DMS153 (cell line): ENCODE data around the gene PAPSS2.

ENCODE experiments used
- DNase-seq: peaks from one replicate; lab custom pipeline; 2025; lab: John Stamatoyannopoulos, UW

Gene PAPSS2

DNA sequence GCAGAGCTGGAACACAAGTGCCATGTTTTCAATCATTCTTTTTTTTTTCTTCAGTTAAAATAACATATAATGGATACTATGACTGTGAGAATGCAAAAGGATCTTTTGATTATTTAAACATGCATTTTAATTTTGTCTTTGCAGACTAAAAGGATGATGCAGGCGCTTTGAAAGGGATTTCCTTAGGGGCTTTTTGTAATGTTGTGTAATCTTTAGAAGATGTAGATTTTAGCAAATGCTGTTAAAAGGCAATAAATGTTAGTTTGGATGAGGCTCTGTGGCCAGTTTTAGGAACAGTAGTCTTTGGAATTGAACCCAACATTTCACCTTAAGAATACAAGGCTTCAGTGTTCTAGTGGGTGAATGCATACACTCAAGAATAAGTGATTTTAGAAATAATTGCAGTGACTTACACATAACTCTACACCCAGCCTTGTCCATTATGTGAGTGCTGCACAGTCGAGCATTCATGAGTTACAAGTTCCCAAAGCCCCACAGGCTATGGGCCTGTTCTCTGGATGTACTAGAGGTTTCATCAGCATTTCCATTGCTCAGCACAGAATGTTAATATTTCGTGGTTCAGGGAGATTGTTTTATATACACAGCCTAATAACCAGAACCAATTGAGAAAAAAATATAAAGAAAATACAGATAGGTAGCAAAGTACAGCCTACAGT, 11.6 kb downstream of the PAPSS2 start:
- no peak for DNase-seq

DNA sequence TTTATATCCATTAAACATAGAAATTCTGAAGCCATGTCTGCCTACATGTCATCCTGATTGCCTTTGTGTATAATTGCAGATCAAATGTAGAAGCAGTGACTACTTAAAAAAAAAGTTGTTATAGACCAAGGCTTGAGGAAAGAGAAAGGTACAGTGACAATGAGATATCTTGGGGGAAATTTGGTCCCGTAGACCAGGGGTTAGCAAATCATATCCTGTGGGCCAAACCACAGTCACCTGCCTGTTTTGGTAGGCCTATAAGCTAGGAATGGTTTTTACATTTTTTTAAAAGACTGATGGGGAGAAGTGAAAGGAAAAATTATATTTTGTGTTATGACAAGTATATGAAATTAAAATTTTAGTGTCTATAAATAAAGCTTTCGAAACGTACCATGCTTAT, 12.9 kb downstream of the PAPSS2 start:
- no peak for DNase-seq

DNA sequence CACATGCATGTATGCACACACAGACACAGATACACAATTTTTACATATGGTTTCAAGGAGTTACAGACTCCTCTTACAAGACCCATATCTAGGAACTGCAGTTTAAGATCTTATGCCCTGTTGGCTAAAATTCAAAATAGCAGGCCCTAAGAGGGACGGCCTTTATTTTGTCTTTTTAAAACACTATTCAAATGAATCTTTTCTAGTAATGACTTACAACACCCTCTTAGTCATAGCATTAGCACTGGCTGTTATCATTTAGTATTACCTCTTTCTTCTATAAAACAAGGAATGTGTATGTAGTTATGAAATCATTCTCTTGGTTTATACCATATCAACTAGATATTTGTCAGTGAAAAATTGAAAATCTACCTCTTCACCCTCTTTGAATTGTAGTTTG, 15.3 kb downstream of the PAPSS2 start:
- no peak for DNase-seq

DNA sequence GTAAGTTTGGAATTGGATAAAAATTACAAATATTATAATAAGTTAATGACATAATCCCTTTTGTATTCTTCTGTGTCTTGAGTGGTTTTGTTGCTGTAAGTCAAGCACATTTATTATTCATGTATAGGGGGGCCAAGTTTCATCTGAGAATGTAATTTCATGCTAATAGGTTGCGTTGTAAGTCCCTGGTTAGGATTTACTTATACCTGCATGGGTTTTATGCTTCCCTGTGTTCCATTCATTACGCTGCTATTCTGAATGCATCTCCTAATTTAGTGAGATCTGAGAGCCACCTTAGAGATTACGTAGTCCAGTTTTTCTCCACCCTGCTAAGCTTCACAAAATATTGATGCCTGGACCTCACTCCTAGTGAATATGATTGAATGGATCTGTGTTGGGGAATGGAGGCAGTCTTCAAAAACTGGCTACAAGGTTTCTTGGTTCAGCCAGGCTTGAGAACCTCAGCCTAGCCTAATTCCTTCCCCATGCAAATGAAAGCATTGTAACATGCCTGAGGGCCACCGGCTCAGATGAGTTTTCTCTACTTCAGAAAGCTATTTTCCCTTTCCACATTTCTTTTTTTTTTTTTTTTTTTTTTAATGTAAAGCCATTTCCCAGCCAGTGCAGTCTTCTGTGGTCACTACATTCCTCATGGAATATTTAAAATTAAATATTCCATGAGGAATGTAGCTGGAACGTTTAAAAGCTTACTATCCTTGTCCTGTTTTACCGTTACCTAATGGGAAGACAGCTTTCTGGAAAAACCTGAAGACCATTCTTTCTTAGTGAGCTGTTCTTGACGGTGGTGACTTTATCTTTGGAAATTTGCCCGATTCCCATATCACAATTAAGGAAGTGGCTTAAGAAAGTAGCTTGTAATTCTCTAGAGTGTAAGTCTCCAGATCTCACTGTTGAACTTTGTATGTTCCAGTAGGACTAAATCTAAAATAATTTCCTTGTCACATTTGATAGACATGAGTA, 16.0 kb downstream of the PAPSS2 start:
- DNase-seq: no peak

DNA sequence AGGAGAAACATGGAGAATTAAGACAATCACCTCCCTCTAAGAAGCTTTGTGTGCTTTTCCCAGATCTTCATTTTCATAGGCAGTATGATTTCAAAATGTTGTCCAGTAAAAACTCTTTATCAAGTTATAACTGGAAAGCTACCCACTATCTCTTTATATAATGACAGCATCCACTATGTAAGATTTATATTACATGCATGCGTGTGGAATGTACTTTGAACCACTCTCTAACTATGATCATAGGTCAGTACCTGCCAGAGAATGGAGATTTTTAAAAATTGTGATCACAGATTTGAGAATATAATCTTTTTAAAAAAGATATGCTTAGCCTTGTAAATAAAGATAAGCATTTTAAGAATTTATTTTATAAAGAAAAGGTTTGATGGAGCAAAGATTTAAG, 17.9 kb downstream of the PAPSS2 start:
- no peak for DNase-seq

DNA sequence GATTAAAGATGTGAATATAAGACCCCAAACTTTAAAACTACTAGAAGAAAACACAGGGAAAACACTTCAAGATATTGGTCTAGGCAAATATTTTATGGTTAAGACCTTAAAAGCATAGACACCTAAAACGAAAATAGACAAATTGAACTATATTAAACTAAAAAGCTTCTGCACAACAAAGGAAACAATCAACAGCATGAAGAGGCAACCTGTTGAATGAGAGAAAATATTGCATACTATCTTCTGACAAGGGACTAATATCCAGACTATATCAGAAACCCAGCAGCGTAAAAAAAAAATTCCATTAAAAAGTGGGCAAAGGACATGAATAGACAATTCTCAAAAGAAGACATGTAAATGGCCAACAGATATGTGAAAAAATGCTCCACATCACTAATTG, 18.6 kb downstream of the PAPSS2 start:
- DNase-seq: no peak

DNA sequence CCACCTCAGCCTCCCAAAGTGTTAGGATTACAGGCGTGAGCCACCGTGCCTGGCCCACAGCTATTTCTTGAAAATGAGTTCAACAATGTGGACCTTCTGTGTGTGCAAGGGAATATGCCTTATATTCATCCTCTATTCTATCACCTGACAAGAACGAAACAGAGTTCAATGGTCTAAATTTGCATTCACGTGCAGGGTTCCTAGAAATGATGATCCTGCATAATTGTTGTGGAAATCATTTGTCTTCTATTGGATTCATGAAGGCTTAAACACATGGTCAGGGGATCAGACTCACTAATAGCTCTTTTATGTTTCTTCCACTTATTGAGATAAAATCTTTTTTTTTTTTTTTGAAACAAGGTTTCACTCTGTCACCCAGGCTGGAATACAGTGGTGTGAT, 23.7 kb downstream of the PAPSS2 start:
- no peak for DNase-seq

DNA sequence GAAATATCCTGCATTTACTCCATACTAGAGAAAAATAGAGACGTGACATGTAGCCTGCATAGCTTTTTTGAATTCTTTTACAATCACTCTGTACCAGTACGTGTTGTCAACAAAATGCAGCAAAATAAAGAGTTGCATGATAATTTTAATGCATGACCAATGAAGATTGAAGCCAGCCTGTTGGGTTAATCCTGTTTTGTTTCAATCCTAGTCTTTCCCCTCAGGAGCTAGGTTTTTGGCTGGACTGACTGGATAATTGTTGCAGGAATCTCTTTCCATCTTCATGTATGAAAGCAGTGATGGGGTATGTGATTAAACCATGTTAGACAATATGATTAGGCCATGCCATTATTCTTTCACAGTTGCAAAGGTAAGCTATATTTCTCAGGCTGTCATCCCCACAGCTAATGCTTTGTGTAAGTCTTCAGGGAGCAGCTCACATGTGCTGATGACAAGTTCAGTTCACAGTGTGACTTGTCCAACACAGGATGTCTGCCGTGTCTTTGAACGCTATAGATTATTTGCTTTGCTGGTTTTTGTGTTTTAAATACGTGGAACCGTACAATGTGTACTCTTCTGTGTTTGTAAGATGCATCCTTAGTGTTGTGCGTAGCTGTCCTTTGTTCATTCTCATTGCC, 24.4 kb downstream of the PAPSS2 start:
- no peak for DNase-seq

DNA sequence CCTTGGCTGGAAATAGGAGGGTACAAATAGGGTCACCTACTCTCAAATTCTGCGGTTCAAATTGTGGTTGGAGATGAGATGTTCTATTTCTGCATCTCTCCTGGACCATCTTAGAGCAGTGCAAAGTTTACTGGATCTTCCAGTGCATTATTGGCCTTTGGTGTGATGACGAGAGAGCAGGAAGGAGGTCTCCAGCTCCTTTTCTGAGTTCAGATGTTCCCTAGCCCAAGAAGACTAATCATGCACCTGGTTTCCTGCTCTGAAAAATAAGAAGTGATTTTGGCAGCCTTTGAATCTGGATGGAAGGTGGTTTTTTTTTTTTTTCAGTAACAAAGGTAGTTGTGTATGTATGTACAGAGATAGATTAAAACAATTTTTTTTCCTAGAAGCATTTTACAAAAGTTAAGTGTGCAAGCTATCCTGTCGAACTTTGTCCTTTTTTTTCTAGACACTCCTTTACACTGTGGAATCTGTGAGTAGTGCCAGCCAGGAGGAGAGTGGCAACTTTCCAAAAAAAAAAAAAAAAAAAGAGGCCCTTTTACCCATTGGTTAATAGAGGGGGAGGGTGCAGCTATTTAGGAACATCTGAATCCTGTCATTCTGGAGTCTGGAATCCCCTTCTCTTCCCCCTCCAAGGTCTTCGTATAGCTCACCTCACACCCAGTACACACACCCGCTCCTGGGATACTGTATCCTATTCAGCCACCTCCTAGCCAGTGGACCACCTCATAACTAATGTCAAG, 26.3 kb downstream of the PAPSS2 start:
- DNase-seq: no peak

DNA sequence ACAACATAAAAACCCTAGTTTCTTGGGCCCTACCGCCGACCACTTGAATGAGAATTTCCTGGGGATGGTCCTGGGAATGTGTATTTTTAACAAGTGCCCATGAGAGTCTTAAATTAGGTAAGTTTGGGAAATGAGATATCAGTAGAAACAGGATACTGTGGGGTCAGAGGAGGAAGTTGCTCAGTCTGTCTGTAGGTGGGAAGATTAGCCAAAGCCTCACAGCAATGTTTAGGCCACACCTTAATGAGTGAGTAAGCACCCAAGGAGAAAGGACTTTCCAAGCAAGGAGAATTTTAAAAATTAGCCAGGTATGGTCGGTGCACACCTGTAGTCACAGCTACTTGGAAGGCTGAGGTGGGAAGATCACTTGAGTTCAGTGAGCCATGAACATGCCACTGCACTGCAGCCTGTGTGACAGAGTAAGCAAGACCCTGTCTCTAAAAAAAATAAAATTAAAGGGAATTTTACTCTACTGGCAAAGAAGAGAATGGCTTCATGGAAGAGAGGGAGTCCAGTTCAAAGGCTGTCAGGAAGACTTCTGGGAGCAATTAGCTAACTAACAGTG, 31.9 kb downstream of the PAPSS2 start:
- no peak for DNase-seq

DNA sequence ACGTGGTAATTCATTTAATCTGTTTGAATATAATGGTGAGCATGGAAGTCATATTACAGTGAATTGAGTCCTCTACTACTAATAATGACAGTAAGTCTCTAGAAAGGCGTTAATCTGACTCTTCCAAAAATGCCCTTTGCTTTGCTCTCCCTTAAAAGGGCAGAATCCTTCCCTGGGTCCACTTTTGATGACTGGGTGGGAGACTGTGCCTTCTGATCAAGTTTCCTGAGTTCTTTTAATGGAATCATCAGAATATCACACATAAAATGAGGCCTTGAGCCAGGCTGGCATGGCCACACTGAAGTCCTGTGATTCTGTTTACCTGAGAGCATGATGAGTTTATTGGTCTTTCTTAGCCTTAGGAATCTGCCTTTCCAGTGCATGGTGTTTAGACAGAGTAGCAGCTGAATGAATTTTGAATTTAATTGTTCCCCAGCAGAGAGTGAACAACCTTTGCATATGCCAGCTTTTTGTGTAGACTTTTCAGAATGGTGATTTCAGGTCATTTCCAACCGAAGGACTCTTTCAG, 33.3 kb downstream of the PAPSS2 start:
- DNase-seq: no peak

DNA sequence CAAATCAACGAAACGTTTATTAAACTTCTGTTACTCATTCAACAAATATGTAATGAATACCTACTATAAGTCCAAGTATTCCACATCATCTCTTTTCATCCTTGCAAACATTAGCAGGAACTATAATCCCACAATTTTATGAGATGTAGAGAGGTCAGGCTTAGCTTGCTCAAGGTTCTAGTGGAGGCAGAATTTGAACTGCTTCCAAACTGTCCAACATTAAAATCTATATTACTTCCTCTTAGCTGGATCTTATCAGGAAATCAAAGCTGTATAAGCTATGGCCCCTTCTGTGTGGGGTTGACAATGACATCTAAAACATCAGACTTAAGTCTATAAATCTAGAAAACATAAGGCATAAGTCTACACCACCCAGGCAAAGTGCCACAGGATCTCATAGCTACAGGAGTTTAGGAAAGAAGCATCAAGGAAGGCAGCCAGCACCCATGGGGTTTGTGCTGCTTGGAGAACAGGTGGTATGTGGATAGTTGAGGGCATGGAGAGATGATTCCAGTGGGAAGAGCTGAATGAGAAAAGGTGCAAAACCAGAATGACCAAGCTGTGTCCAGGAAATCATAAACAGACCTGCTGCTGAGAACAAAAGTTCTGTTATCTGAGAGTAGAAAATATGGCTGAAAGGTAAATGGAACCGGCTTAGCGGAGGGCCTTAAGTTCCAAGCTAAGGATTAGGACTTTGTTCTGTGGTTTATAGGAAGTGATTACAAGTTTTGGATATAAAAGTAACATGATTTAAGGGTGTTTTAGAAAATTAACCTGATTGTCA, 34.5 kb downstream of the PAPSS2 start:
- DNase-seq: no peak

DNA sequence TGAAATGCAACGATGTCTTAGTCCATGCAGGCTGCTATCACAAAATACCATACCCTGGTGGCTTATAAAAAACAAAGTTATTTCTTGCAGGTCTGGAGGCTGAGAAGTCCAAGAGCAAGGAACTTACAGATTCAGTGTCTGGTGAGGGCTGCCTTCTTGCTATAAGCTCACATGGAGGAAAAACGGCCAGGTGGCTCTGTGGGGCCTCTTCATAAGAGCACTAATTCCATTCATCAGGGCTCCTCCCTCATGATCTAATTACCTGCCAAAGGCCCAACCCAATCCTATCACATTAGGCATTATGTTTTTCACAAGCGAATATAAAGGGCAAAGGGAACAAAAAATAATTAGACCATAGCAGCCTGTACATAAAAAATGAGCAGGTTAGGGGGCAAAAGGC, 35.4 kb downstream of the PAPSS2 start:
- DNase-seq: no peak

DNA sequence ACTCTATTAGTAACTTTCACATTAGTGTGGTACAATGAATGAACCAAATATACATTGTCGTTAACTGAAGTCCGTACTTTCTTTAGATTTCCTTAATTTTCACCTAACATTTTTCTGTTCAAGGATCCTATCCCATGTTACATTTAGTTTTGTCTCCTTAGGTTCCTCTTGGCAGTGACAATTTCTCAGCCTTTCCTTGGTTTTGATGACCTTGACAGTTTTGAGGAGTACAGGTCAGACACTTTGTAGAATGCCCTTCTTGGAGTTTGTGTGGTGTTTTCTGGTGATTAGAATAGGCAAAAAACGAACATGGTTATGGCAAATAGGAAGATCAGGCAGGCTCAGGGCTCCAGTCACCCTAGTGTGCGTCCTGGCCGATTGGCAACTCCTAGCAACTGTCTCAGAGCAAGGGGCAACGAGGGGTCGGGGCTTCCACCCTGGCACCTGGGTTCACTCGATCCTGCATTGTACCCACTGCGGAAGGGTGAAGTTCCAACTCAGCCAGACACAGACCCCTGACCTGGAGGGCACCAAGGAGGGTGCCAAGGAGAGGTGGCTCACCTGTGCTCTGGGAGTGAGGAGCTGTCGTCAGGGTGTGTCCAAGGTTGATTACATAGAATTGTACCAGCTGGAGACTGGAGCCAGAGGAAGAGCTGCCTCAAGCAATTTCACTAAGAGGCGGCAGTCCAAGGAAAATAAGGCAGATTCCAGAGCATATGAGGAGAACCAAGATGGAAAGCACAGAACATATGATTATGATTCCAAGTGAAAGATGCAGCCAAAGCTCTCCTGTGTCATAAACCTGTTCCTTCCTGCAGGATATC, 37.5 kb downstream of the PAPSS2 start:
- no peak for DNase-seq

DNA sequence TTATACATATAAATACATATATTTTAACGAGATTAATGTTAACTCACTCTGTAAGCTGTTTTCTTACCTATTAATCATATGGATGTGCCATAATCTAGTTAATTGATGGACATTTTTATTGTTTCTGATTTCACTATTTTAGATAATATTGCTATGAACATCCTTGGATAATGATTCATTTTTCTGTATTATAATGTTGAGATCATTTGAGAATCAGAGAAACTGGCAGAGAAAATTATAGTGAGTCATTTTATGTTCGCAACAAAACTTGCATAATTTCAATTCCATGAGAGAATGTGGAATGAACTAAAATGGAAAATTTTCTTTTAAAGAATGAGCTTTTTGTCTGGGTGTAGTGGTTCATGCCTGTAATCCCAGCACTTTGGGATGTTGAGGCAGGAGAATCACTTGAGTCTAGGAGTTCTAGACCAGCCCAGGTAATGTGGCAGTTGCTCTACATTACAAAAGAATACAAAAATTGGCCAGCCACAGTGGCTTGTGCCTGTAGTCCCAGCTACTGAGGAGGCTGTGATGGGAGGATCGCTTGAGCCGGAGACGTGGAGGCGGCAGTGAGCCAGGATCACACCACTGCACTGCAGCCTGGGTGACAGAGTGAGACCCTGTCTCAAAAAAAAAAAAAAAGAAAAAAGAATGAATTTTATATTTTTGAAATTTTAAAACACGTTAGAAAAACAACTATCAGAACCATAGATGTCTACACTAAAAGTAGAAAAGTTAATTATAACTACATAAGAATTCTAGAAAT, 40.5 kb downstream of the PAPSS2 start:
- DNase-seq: no peak

DNA sequence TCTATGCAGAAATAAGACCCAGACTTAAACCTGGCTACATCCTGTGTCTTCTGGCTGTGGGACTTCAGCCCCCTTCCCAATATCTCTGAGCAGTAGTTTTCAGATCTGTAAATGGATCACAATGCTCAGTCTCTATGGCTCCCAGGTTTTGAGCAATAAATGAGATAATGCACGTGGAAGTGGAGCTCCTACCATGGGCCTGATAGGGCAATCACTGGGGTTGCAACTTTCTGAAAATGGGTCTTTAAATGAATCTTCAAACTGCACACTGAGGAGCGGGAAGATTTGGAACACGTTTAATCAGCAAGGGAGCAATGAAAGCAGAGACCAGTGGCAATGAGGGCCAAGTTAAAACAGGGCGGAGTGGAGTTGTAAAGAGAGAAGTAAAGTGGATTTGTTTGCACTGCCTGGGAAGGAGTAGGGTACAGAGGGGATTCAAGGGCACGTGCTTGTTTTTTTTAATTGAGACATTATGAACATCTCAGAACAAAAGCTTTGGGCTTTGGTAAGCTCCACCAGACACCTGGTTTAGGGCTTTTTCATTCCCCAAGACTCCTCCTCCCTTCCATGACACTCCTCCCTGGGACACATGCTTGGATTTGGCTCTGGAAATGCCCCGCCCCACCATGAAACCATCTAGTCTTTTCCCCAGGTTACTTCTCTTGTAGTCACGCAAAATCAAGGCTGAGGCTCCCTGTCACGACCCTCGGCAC, 42.7 kb downstream of the PAPSS2 start:
- DNase-seq: no peak

DNA sequence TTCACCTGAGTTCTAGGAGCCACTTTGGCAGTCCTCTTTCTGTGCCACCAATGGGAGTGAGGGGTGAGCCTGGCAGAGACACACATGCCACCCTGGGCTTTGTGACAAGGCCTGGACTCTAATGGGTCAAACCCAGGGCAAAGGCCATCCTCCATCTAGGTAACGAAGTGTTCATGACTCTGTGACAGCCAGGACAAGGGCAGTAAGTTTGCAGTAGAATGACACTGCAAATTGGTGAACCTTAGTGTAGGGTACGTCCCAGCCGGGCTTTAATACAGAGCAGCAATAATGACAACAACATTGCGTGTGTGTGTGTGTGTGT, 43.3 kb downstream of the PAPSS2 start:
- no peak for DNase-seq

DNA sequence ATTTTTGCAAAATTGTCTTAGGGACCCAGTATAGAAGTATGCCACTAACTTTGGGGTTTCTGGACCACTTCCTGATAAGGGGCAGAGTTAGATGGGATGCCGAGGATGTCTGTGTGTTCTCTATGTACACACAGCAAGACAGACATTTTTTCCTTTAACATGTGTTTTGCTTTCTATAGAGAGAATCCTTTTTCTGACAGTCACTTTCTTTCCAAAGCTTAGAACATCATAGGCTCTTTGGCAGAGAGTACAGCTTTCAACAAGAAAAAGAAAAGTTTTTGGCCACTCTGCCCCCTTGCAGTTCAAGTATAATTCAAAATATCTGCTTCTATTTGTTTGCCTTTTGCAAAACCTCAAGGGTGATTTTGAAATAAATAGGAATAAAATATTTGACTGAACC, 44.1 kb downstream of the PAPSS2 start:
- no peak for DNase-seq

DNA sequence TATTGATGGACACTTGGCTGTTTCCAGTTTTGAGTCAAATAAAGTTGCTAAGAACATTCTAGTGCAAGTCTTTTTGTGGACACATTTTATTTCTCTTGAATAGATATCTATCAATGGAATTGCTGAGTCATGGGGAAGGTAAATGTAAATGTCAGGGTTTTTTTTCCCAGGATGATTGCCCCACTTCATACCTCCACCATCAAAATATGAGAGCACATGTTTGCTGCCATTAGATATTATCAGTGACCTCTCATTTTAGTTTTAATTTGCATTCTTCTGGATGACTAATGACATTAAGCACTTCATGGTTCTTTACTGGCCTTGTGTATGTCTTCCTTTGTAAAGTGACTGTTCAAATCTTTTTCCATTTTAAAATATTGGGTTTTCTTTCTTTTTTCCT, 45.7 kb downstream of the PAPSS2 start:
- no peak for DNase-seq
